Measurements from ENCODE around the gene GPS1.

The GPS1 gene

GRCh38 chr17:82088838-82089722 lies 37.4 kb downstream of the GPS1 start:
- no peak for TF ChIP-seq MAX (IDR thresholded peaks at IDR 0.05)
- no peak for TF ChIP-seq TEAD4 (IDR thresholded peaks at IDR 0.05)
- TF ChIP-seq NFIC (IDR thresholded peaks at IDR 0.05) = no peak
- TF ChIP-seq TCF12 (IDR thresholded peaks at IDR 0.05; ENCODE audit: low read depth) = no peak
- TF ChIP-seq TAF1 (IDR thresholded peaks at IDR 0.05; ENCODE audit: low read depth) = no peak
- TF ChIP-seq, protein P1, sequence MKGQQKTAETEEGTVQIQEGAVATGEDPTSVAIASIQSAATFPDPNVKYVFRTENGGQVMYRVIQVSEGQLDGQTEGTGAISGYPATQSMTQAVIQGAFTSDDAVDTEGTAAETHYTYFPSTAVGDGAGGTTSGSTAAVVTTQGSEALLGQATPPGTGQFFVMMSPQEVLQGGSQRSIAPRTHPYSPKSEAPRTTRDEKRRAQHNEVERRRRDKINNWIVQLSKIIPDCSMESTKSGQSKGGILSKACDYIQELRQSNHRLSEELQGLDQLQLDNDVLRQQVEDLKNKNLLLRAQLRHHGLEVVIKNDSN (IDR thresholded peaks at IDR 0.05) = no peak

GRCh38 chr17:82089723-82090548 lies 38.2 kb downstream of the GPS1 start:
- TF ChIP-seq MAX (IDR thresholded peaks at IDR 0.05) (no peak), TEAD4 (IDR thresholded peaks at IDR 0.05) (no peak), NFIC (IDR thresholded peaks at IDR 0.05) (no peak), EGR1 (IDR thresholded peaks at IDR 0.05) (no peak), ZBTB7A (IDR thresholded peaks at IDR 0.05; ENCODE audit: low read depth) (no peak), RAD21 (IDR thresholded peaks at IDR 0.05; ENCODE audit: low read depth) (no peak), YY1 (IDR thresholded peaks at IDR 0.05; ENCODE audit: low read depth) (no peak), FOXM1 (IDR thresholded peaks at IDR 0.05; ENCODE audit: borderline replicate concordance, low read depth) (no peak), TAF1 (IDR thresholded peaks at IDR 0.05; ENCODE audit: low read depth) (no peak), CEBPB (IDR thresholded peaks at IDR 0.05) (no peak), EP300 (IDR thresholded peaks at IDR 0.05; ENCODE audit: borderline replicate concordance) (no peak), REST (IDR thresholded peaks at IDR 0.05; ENCODE audit: low read depth) (no peak), CREB1 (IDR thresholded peaks at IDR 0.05; ENCODE audit: low read depth) (no peak), TCF12 (IDR thresholded peaks at IDR 0.05; ENCODE audit: low read depth) (no peak)
- TF ChIP-seq, protein P1 (IDR thresholded peaks at IDR 0.05) = no peak

GRCh38 chr17:82090549-82091263 lies 39.0 kb downstream of the GPS1 start:
- TF ChIP-seq TCF12 (IDR thresholded peaks at IDR 0.05; ENCODE audit: low read depth) = no peak
- TF ChIP-seq RAD21 (IDR thresholded peaks at IDR 0.05; ENCODE audit: low read depth) = no peak
- no peak for TF ChIP-seq EP300 (IDR thresholded peaks at IDR 0.05; ENCODE audit: borderline replicate concordance)
- TF ChIP-seq TAF1 (IDR thresholded peaks at IDR 0.05; ENCODE audit: low read depth) = no peak
- TF ChIP-seq, protein P1 (IDR thresholded peaks at IDR 0.05) = no peak
- no peak for TF ChIP-seq FOXM1 (IDR thresholded peaks at IDR 0.05; ENCODE audit: borderline replicate concordance, low read depth)
- no peak for TF ChIP-seq YY1 (IDR thresholded peaks at IDR 0.05; ENCODE audit: low read depth)
- no peak for TF ChIP-seq NFIC (IDR thresholded peaks at IDR 0.05)
- TF ChIP-seq MAX (IDR thresholded peaks at IDR 0.05) = no peak
- no peak for TF ChIP-seq CEBPB (IDR thresholded peaks at IDR 0.05)
- TF ChIP-seq EGR1 (IDR thresholded peaks at IDR 0.05) = no peak
- TF ChIP-seq REST (IDR thresholded peaks at IDR 0.05; ENCODE audit: low read depth) = no peak
- no peak for TF ChIP-seq TEAD4 (IDR thresholded peaks at IDR 0.05)
- no peak for TF ChIP-seq ZBTB7A (IDR thresholded peaks at IDR 0.05; ENCODE audit: low read depth)
- no peak for TF ChIP-seq CREB1 (IDR thresholded peaks at IDR 0.05; ENCODE audit: low read depth)

Data from Ishikawa (cell line).